Measurements from ENCODE around the gene GRIK3.
"Not testable (repeated sequence)": the region's sequence is repeated elsewhere in the genome, so short reads cannot be mapped to it uniquely, and the experiment has no call there.

The GRIK3 gene

DNA sequence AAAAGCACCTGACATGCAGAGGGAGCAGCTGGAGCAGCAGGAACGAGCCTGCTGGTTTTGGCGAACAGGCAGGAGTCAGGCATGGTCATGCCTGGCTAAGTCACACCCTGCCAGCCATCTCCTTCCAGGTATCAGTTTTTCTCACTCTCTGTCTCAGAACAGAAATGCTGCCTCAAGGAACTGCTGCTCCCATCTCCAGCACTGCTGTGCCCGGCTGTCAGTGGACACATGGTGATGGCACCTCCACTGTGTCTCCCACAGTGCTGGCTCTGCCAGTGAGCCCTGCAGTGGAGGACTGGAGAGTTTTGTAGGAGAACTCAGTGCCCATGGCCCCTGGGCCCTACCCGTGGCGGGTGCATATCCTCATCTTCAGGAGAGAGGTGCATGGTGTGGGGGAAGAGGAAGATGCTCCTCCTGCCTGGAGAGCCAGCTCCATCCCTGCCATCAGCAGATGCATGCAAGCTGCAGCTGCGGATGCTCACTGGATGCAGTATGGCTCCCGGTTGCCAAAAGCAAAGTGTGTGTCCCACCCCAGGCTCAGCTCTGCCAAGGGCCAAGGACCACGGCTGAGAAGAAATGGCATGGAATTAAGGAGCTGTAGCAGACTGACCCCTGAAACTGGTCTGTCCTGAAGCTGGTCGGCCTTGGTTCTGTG lies 114.7 kb downstream of the GRIK3 start:
- no peak overlapping the region for H3K4me3 ChIP-seq (ENCODE audit: low read depth, low read length)
- DNase-seq (ENCODE audit: low read depth): no peak
- in situ Hi-C loops (cut with HindIII; ENCODE audit: low sequenced_read_pairs): no loop called here
- TF ChIP-seq, protein P1, sequence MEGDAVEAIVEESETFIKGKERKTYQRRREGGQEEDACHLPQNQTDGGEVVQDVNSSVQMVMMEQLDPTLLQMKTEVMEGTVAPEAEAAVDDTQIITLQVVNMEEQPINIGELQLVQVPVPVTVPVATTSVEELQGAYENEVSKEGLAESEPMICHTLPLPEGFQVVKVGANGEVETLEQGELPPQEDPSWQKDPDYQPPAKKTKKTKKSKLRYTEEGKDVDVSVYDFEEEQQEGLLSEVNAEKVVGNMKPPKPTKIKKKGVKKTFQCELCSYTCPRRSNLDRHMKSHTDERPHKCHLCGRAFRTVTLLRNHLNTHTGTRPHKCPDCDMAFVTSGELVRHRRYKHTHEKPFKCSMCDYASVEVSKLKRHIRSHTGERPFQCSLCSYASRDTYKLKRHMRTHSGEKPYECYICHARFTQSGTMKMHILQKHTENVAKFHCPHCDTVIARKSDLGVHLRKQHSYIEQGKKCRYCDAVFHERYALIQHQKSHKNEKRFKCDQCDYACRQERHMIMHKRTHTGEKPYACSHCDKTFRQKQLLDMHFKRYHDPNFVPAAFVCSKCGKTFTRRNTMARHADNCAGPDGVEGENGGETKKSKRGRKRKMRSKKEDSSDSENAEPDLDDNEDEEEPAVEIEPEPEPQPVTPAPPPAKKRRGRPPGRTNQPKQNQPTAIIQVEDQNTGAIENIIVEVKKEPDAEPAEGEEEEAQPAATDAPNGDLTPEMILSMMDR (IDR thresholded peaks at IDR 0.05; ENCODE audit: low read depth, low read length, missing control alignments): no peak

DNA sequence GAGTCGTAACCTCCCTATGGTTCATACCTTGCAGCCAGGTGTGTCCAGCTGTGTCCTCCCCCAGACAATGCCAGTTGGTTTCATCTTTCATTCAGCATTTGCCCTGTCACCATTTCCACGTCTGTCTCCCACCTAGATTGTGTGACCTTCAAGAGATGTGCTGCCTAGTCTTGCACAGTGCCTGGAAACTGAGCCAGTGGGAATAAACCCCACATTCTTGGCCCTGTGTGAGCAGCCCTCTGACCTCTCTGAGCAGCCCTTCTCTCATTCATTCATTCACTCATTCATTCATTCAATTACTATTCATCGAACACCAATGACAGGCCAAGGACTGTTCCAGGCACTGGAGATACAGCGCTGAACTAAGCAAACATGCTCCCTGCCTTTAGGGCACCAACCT lies 115.7 kb downstream of the GRIK3 start:
- in situ Hi-C loops (cut with HindIII; ENCODE audit: low sequenced_read_pairs): no loop called here
- H3K4me3 ChIP-seq (ENCODE audit: low read depth, low read length): no peak overlapping the region
- TF ChIP-seq, protein P1 (IDR thresholded peaks at IDR 0.05; ENCODE audit: low read depth, low read length, missing control alignments): no peak
- DNase-seq (ENCODE audit: low read depth): no peak

DNA sequence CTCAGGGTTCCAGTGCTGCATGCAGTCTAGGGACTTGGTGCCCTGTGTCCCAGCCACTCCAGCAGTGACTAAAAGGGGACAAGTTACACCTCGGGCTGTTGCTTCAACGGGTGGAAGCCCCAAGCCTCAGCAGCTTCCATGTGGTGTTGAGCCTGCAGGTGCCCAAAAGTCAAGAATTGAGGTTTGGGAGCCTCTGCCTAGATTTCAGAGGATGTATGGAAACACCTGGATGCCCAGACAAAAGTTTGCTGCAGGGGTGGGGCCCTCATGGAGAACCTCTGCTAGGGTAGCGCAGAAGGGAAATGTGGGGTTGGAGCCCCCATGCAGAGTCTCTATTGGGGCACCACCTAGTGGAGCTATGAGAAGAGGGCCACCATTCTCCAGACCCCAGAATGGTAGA lies 117.8 kb downstream of the GRIK3 start:
- DNase-seq (ENCODE audit: low read depth); in situ Hi-C loops (cut with HindIII; ENCODE audit: low sequenced_read_pairs); H3K4me3 ChIP-seq (ENCODE audit: low read depth, low read length): not testable (repeated sequence)

DNA sequence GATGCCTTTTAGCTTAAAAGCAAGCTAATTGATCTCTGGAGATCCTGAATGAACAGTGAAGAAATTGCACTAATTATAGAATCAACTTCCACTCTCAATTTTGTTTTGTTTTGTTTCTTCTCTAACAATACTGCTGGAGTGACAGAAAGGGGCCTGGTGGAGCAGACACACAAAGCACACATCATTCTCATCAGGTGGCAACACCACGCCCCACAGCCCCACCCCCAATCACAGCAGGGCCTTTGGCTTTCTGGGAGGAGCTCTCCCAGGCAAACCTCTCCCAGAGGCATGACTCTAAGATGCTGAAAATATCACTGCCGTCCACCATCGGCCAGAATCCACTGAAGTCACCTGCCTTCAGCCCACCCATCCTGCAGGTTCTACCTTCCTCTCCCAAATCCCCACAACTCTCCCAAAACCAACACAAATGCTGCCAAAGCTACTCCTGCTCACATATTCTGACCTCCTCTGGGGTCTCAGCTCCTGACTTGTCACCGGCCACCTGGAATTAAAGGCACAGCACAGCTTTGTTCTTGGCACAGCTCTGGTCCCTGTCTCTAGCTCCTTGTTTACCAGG lies 120.7 kb downstream of the GRIK3 start:
- in situ Hi-C loops (cut with HindIII; ENCODE audit: low sequenced_read_pairs): no loop called here
- H3K4me3 ChIP-seq (ENCODE audit: low read depth, low read length): no peak overlapping the region
- no peak for DNase-seq (ENCODE audit: low read depth)
- TF ChIP-seq, protein P1 (IDR thresholded peaks at IDR 0.05; ENCODE audit: low read depth, low read length, missing control alignments): no peak

GRCh38 chr1:36913016-36913415 lies 121.3 kb downstream of the GRIK3 start:
- H3K4me3 ChIP-seq (ENCODE audit: low read depth, low read length): no peak overlapping the region
- in situ Hi-C loops (cut with HindIII; ENCODE audit: low sequenced_read_pairs): no loop called here
- TF ChIP-seq, protein P1 (IDR thresholded peaks at IDR 0.05; ENCODE audit: low read depth, low read length, missing control alignments): no peak
- no peak for DNase-seq (ENCODE audit: low read depth)

DNA sequence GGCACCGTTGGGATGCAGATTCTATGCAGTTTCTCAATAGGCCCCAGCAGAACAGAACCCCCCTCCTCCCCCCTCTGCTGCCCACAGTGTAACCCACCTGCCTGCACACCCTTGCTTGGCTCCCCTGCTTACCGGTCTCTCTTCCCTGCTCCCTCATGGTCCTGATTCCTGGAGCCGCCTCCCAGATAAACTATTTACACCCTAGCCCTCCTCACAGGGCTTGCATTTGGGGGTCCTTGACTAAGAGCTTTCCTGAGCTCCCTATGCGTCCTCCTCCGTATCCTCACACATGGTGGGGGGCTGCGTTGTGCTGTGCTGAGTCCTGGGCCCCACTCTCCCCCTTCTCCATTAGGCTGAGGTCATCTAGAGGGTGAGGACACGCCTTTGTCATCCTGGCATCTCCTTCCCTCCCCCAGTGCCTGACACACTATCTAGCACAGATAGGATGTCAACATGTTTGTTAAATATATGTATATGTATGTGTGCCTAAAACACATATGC lies 121.9 kb downstream of the GRIK3 start:
- TF ChIP-seq, protein P1 (IDR thresholded peaks at IDR 0.05; ENCODE audit: low read depth, low read length, missing control alignments): no peak
- H3K4me3 ChIP-seq (ENCODE audit: low read depth, low read length): no peak overlapping the region
- no peak for DNase-seq (ENCODE audit: low read depth)
- in situ Hi-C loops (cut with HindIII; ENCODE audit: low sequenced_read_pairs): no loop called here

Measured in astrocyte of the cerebellum (primary cell).